Placental epithelial cell (primary cell): ENCODE results near the gene PGAP2. TPM values are rescaled to one million over a fixed set of nuclear protein-coding genes. Genes with fewer than 3 reads are reported as not detected.

Experiments
- small RNA-seq: library from RNA; depleted of rRNA; stranded (forward); fragments of <200 nt; gene quantifications from one replicate; pipeline ENCODE3, GENCODE V24; 2012
- total RNA-seq: library from RNA; depleted of rRNA; stranded (reverse); fragments of >200 nt; gene quantifications from 2 replicates; pipeline ENCODE4 v1.2.3, GENCODE V29; 2012

PGAP2 gene
- total RNA-seq, result 27.1 and 27.5 TPM in 2 replicates

GRCh38 chr11:3807909-3808860, at the start of gene PGAP2:
TSS of gene PGAP2 (plus strand) at chr11:3808560. CDS start at chr11:3811260, 2,700 bp downstream.

DNA sequence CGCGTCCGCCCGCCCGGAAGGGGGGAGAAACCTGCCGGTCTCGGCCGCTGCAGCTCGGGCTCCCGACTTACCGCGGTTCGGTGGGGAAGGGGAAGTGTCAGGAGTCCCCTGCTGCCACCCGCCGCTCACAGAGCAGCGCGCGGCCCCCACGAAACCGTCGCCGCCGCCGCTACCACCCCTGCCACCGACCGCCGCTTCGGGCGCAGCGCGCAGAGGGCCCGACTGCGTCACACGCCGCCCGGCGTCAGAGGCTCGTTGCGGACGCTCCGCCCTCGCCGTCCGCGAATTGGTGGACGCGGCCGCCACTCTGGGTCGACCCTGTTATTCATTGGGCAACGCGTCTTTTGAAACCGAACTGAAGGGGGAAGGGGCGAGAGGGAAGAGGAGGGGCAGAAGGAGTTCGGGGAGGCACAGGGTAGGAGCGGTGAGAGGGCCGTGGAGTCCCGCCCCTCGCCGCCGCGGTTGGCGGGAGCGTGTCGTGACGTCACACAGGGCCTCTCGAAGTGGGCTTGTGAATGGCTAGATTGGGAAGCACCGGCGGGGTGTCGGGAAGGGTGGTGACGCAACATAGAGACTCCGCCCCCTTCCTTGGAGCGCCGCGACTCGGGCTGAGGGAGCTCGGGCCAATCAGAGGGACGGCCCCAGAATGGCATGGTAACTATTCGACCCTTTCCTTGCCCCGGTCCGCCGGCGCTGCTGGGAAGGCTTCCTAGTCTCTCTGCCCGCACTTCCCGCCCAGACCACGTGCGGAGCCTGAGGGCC, 10.8 kb upstream of the PGAP2 start, which contains the start of gene NUP98:
NUP98 (minus strand) TSS at position 226 of the 762 bp plus-strand sequence. CDS start 15,437 bp downstream, outside the sequence.

GRCh38 chr11:3840870-3841425, 32.6 kb downstream of the PGAP2 start, which contains the start of gene RHOG:
TSS of gene RHOG (minus strand) at chr11:3840959. CDS start at chr11:3828138, 12,821 bp downstream.

DNA sequence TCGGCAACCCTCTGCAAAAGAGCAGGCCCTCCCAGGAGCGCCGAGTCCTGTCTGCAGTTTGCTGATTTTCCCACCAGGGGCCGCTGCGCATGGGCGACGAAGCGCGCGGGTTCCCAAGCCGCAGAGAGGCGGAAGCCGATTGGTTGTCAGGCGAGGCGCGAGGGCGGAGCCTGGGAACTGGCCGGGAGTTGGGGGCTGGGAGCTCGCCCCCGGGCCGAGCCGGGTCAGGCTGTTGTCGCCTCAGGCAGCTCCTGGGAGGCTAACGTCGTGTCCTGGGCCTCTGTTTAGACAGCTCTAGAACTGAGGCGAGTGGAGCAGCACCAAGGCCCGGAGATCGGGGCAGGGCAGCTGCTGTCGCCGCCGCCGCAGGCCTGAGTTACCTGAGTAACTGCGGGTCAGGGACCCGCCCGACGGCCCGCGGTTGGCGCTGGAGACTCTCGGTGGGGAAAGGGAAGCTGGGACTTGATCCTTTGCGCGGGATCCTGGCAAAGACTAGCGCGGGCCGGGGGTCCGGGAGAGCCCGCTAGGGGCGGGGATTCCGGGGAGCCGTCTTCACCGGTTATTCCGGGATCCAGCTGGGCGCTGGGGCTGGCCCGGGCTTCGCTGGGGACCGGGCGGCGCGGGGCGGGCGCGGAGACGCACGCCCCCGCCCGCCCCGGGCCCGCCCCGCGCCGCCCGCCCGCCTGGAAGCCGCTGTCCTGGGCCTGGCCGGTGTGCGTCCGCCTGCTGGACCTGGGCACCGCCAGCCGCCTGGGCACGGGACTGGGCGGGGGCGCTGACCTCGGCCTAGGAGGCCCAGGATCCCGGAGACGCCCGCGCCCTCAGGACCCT, 46.8 kb downstream of the PGAP2 start, which contains the start of gene STIM1:
STIM1 (plus strand) TSS at position 688 of the 831 bp plus-strand sequence. CDS start 607 bp downstream, outside the sequence.

Small RNA genes lying within 50 kb of the gene (small RNA-seq; reads per million reads assigned to genes)
- not detected for gene RNU7-50P

Other genes with a start within 250 kb of the PGAP2 start
- 3.1 TPM in 1 of 2 replicates, not detected in the other for gene ART5, start 166.6 kb upstream of the PGAP2 start, total RNA-seq
- gene ART1, start 163.4 kb upstream of the PGAP2 start, total RNA-seq, result not detected in 2 replicates
- gene CHRNA10, start 137.2 kb upstream of the PGAP2 start, total RNA-seq, result 0.65 and 1.2 TPM in 2 replicates
- gene NUP98, start 11.0 kb upstream of the PGAP2 start, total RNA-seq, result 81.3 and 117 TPM in 2 replicates
- gene RHOG, start 32.4 kb downstream of the PGAP2 start, total RNA-seq, result 24.7 and 34.7 TPM in 2 replicates
- 103 and 134 TPM in 2 replicates for gene STIM1, start 47.1 kb downstream of the PGAP2 start, total RNA-seq